B cell (primary cell): ENCODE data around the gene PPP6R2. TPM values are rescaled to one million over a fixed set of nuclear protein-coding genes. Genes with fewer than 3 reads are reported as not detected.

ENCODE experiments used
- ATAC-seq: fragments of 200-7000 bp; cut with Tn5 transposase; one replicate; pipeline ENCODE4 v1.10.0; 2021; ENCODE audit warnings: low read depth, mild to moderate bottlenecking, moderate number of reproducible peaks, moderate library complexity
- CTCF ChIA-PET: fragments of 350-600 bp; sonication (Branson Sonifier 250); formaldehyde crosslinking; loops from one replicate; lab custom pipeline; 2021; ENCODE audit warnings: antibody characterized with exemption, inconsistent platforms; lab: Charles Lee
- POLR2A ChIA-PET: fragments of 350-600 bp; sonication (Branson Sonifier 250); formaldehyde crosslinking; loops from one replicate; lab custom pipeline; 2021; ENCODE audit warnings: antibody characterized with exemption; lab: Charles Lee
- DNase-seq: peaks from one replicate; pipeline ENCODE4 v3.0.0; 2013
- H2AFZ ChIP-seq: 2 replicates; pipeline ENCODE4 v1.6.1; 2012; ENCODE audit warnings: mild to moderate bottlenecking, low read depth, low read length; ENCODE audit not compliant: insufficient read depth, poor library complexity, severe bottlenecking
- H3K27ac ChIP-seq, 2 donors: 1 replicate in 1 of 2; 2 replicates in 1 of 2; pipeline ENCODE4 v1.5.1; 2012 to 2013; ENCODE audit warnings: low read length in 2 of 2, mild to moderate bottlenecking in 2 of 2, moderate library complexity in 1 of 2
- H3K27me3 ChIP-seq, 4 experiments: fragments of 200-600 bp in 1 of 4; sonication (generic) in 1 of 4; replicated peaks in 1 of 4; 1 replicate in 2 of 4; 2 replicates in 2 of 4; pipeline versions ENCODE4 v1.6.1 to v1.7.0; 2013 to 2016; ENCODE audit warnings: low read length in 3 of 4, mild to moderate bottlenecking in 2 of 4, mixed read lengths in 1 of 4, moderate library complexity in 1 of 4; ENCODE audit not compliant: insufficient read depth in 4 of 4, control insufficient read depth in 3 of 4; ENCODE audit errors: control extremely low read depth in 1 of 4
- H3K36me3 ChIP-seq, 2 experiments: replicated peaks in 1 of 2; 1 replicate in 1 of 2; 2 replicates in 1 of 2; pipeline versions ENCODE4 v1.6.1 to v1.7.1; 2013; ENCODE audit warnings: low read length in 1 of 2; ENCODE audit not compliant: insufficient read depth in 2 of 2, control insufficient read depth in 1 of 2; ENCODE audit errors: control extremely low read depth in 1 of 2, extremely low read depth in 1 of 2
- H3K4me1 ChIP-seq, 2 donors: fragments of 200-600 bp in 1 of 2; sonication (generic) in 1 of 2; 1 replicate in 1 of 2; 2 replicates in 1 of 2; pipeline versions ENCODE4 v1.5.1 to v1.6.1; 2013 to 2017; ENCODE audit warnings: low read length in 2 of 2; ENCODE audit not compliant: control insufficient read depth in 2 of 2, insufficient read depth in 2 of 2
- H3K4me2 ChIP-seq: replicated peaks from 2 replicates; pipeline ENCODE3; 2012; ENCODE audit warnings: mild to moderate bottlenecking, low read depth, low read length; ENCODE audit not compliant: poor library complexity, severe bottlenecking
- H3K4me3 ChIP-seq, 5 experiments: fragments of 200-600 bp in 1 of 5; sonication (generic) in 1 of 5; 1 replicate in 3 of 5; 2 replicates in 2 of 5; pipeline versions ENCODE4 v1.5.1 to v1.7.0; 2011 to 2016; ENCODE audit warnings: low read length in 4 of 5, mild to moderate bottlenecking in 4 of 5, low read depth in 2 of 5, control low read depth in 1 of 5, moderate library complexity in 1 of 5; ENCODE audit not compliant: insufficient read depth in 1 of 5; ENCODE audit errors: control extremely low read depth in 1 of 5, extremely low read depth in 1 of 5
- H3K79me2 ChIP-seq: fragments of 200-600 bp; sonication (generic); one replicate; pipeline ENCODE4 v1.6.0; 2016; ENCODE audit warnings: low read length; ENCODE audit not compliant: control insufficient read depth, insufficient read depth
- H3K9ac ChIP-seq: fragments of 200-600 bp; sonication (generic); 2 replicates; pipeline ENCODE4 v1.6.1; 2017; ENCODE audit warnings: mild to moderate bottlenecking, low read length, moderate library complexity
- H3K9me3 ChIP-seq, 3 donors: one replicate each; pipeline versions ENCODE4 v1.6.1 to v1.7.1; 2013; ENCODE audit warnings: low read length in 2 of 3; ENCODE audit not compliant: control insufficient read depth in 2 of 3, insufficient read depth in 1 of 3; ENCODE audit errors: control extremely low read depth in 1 of 3
- H4K20me1 ChIP-seq: 2 replicates; pipeline ENCODE4 v1.6.0; 2012; ENCODE audit warnings: mild to moderate bottlenecking, low read length; ENCODE audit not compliant: insufficient read depth, control insufficient read depth, poor library complexity, severe bottlenecking
- H3K27ac Mint-ChIP-seq: one replicate; pipeline ENCODE4 v1.8.0; 2021; ENCODE audit warnings: mixed read lengths
- H3K27me3 Mint-ChIP-seq: one replicate; pipeline ENCODE4 v1.8.0; 2021; ENCODE audit warnings: mixed read lengths
- H3K4me1 Mint-ChIP-seq: one replicate; pipeline ENCODE4 v1.8.0; 2021; ENCODE audit warnings: mixed read lengths
- H3K4me3 Mint-ChIP-seq: one replicate; pipeline ENCODE4 v1.8.0; 2021; ENCODE audit warnings: mixed read lengths
- H3K9me3 Mint-ChIP-seq: one replicate; pipeline ENCODE4 v1.8.0; 2022; ENCODE audit warnings: mixed read lengths; ENCODE audit not compliant: insufficient read depth
- EZH2 ChIP-seq: IDR thresholded peaks from 2 replicates; pipeline ENCODE4 v1.6.1; 2012; ENCODE audit warnings: borderline replicate concordance, low read depth, mild to moderate bottlenecking, moderate library complexity, low read length; ENCODE audit not compliant: insufficient read depth, poor library complexity, severe bottlenecking
- WGBS: methylation state at CpG from one replicate; pipeline ENCODE4 v1.1.5; 2013; ENCODE audit warnings: missing lambda C conversion rate; ENCODE audit not compliant: insufficient coverage; 5-methylcytosine and 5-hydroxymethylcytosine counted together
- intact Hi-C: fragments of 100-400 bp; cut with micrococcal nuclease; formaldehyde crosslinking; loops from one replicate; pipeline ENCODE4 v1.10.0; 2022
- polyA plus RNA-seq: library from polyadenylated mRNA; depleted of rRNA; stranded (reverse); fragments of >200 nt; gene quantifications from 2 replicates; pipeline ENCODE4 v1.2.3, GENCODE V29; 2012
- total RNA-seq, 2 donors: library from RNA; stranded (reverse); fragments of 120-200 nt in 1 of 2; gene quantifications; 1 replicate in 1 of 2; 2 replicates in 1 of 2; pipeline versions ENCODE4 v1.2.3 to v1.2.4, GENCODE V29; 2013 to 2022
- TF ChIP-seq, protein P1 (sequence below): fragments of 200-600 bp; IDR thresholded peaks from one replicate; pipeline ENCODE4 v1.8.0; 2022; ENCODE audit warnings: antibody characterized with exemption, mild to moderate bottlenecking

The PPP6R2 gene
- total and polyA plus RNA-seq, 2 donors (not counting 1 experiment from before 2014, with no cell fraction given), result 91.4 to 98.7 TPM

DNA sequence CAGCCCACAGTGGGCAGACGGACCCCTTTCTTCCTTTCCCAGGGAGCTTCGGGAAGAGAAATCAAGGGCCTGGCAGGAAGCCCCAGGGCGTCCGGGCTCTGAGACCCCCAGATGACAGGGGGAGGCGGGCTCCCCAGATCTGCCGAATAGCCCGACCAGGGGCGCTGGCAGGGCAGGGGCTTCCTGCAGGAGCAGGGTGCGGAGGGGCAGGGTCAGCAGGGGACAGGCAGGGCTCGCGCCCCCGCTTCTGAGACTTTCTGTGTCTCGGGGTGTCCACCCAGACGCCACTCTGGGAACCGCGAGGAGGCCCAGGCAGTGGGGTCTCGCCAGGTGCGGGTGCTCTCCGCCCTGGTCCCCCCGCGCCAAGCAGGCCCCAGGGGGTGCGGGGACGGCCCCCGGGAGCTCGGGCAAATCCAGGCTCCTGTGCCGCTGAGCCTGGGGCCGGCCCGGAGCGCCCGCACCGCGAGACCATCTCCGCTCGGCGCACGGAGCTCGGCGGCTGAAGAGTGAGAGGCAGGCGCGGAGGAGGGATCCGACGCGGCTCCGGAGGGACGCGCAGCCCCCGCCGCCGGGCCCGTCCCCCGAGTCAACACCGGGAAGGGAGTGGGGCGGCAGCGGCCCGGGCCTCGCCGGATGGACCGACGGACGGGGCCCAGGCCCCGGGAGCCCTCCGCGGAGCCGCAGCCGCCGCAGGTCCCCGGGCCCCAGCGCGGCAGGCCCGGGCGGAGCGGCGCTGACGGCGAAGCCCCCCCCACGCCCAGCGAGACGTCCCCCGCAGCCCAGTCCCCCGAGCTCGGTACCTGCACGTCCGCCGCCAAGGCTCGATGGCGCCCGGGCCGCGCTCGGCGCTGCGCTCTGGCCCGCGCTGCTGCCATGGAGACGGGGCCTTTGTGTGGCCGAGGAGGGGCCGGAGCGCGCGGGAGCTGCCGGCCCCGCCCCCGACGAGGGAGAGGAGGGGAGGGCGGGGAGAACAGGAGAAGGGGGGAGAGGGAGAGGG is 36.1 kb upstream of the PPP6R2 start, which contains the start of gene PLXNB2:
Gene PLXNB2, minus strand, starts transcription at position 894 of the 997 bp plus-strand sequence. CDS start 17,062 bp downstream, outside the sequence.
- H3K27me3 Mint-ChIP-seq, result peaks cover 5% of the 10 kb centered on the region
- Histone ChIP-seq H3K27ac (no peak within 1 kb of the TSS), H4K20me1 (no peaks in the 10 kb centered on the region), H3K27me3 (peaks cover 0 to 28% (median 7%) of the 10 kb centered on the region in 4 experiments), H3K9me3 (peaks cover 0 to 6% (median 0%) of the 10 kb centered on the region in 3 donors), H3K36me3 (no peaks in the 10 kb centered on the region), H2AFZ (peak within 1 kb of the TSS; percentile 60), H3K9ac (peak within 1 kb of the TSS; percentile 52), H3K4me2 (peak within 1 kb of the TSS; percentile 95), H3K79me2 (no peaks in the 10 kb centered on the region), H3K4me3 (peak within 1 kb of the TSS; percentile 7 to 58 (median 45)), H3K4me1 (peaks cover 65 to 75% of the 10 kb centered on the region in 2 donors)
- peaks cover 44% of the 10 kb centered on the region for H3K4me1 Mint-ChIP-seq
- H3K27ac Mint-ChIP-seq, result peak within 1 kb of the TSS; percentile 87
- ChIA-PET CTCF (interaction anchor here (0.6 to 2.4 kb wide), 8 partner anchors 8 to 241 kb away, joined by 3 to 8 read pairs (median 3); no protein-coding TSS in a partner anchor), POLR2A (interaction anchor here (0.6 to 7.5 kb wide), 8 partner anchors 9 to 445 kb away, joined by 3 to 61 read pairs (median 4); no protein-coding TSS in a partner anchor)
- H3K4me3 Mint-ChIP-seq, result peak within 1 kb of the TSS; percentile 84
- no peaks in the 10 kb centered on the region for H3K9me3 Mint-ChIP-seq
- under 1% methylated on average over 97 of the region's 105 CpGs for WGBS
- intact Hi-C loops, result loop anchor here (1.0 kb wide), 2 partner anchors 7 to 15 kb away; no protein-coding TSS in a partner anchor
- ATAC-seq (peak; percentile 42), DNase-seq (peak; percentile 62)
- TF ChIP-seq, protein P1, sequence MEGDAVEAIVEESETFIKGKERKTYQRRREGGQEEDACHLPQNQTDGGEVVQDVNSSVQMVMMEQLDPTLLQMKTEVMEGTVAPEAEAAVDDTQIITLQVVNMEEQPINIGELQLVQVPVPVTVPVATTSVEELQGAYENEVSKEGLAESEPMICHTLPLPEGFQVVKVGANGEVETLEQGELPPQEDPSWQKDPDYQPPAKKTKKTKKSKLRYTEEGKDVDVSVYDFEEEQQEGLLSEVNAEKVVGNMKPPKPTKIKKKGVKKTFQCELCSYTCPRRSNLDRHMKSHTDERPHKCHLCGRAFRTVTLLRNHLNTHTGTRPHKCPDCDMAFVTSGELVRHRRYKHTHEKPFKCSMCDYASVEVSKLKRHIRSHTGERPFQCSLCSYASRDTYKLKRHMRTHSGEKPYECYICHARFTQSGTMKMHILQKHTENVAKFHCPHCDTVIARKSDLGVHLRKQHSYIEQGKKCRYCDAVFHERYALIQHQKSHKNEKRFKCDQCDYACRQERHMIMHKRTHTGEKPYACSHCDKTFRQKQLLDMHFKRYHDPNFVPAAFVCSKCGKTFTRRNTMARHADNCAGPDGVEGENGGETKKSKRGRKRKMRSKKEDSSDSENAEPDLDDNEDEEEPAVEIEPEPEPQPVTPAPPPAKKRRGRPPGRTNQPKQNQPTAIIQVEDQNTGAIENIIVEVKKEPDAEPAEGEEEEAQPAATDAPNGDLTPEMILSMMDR, result no peak
- no peak for TF ChIP-seq EZH2
